Stimulated activated CD4-positive, alpha-beta T cell treated with anti-CD3 and anti-CD28 coated beads, Interleukin-12 subunit alpha, Interleukin-12 subunit beta, amount 100 ng/mL, for 48 hours (primary cell): ENCODE results near the gene FBXO34.
A peak's percentile ranks its signal among the peaks of the same experiment; 100 is the strongest.
"Not testable (repeated sequence)": the region's sequence is repeated elsewhere in the genome, so short reads cannot be mapped to it uniquely, and the experiment has no call there.

ENCODE experiments used
- DNase-seq, 3 donors: peaks; one replicate each; pipeline ENCODE4 v3.0.0-alpha.2; 2020; ENCODE audit warnings: low read depth in 2 of 3, low spot score in 1 of 3

FBXO34 gene

GRCh38 chr14:55344582-55345163, 73.5 kb downstream of the FBXO34 start:
- DNase-seq: not testable (repeated sequence)

- DNase-seq: no peak
Measured at GRCh38 chr14:55347040-55347439, 75.8 kb downstream of the FBXO34 start.

GRCh38 chr14:55347748-55348147, 76.5 kb downstream of the FBXO34 start:
- DNase-seq: no peak

- DNase-seq: no peak
Measured at GRCh38 chr14:55348766-55349453, 77.7 kb downstream of the FBXO34 start.

- no peak for DNase-seq
Measured at GRCh38 chr14:55349565-55349964, 78.3 kb downstream of the FBXO34 start.

GRCh38 chr14:55350461-55350860, 79.2 kb downstream of the FBXO34 start:
- DNase-seq: no peak

- no peak for DNase-seq
Measured at GRCh38 chr14:55351111-55351510, 79.9 kb downstream of the FBXO34 start.

- DNase-seq: no peak
Measured at GRCh38 chr14:55352201-55352600, 81.0 kb downstream of the FBXO34 start.

GRCh38 chr14:55353686-55354467, 82.7 kb downstream of the FBXO34 start:
- no peak for DNase-seq

- DNase-seq: peak in 1 of 3 donors; percentile 21
Measured at GRCh38 chr14:55354500-55354899, 83.3 kb downstream of the FBXO34 start.

GRCh38 chr14:55355922-55356321, 84.7 kb downstream of the FBXO34 start:
- no peak for DNase-seq

- no peak for DNase-seq
Measured at GRCh38 chr14:55356913-55357312, 85.7 kb downstream of the FBXO34 start.

GRCh38 chr14:55359307-55359706, 88.1 kb downstream of the FBXO34 start:
- no peak for DNase-seq

GRCh38 chr14:55361190-55361589, 90.0 kb downstream of the FBXO34 start:
- DNase-seq: no peak

GRCh38 chr14:55366271-55366670, 95.0 kb downstream of the FBXO34 start:
- DNase-seq: no peak

GRCh38 chr14:55370883-55371455, 99.7 kb downstream of the FBXO34 start:
- no peak for DNase-seq

GRCh38 chr14:55372423-55372822, 101.2 kb downstream of the FBXO34 start:
- no peak for DNase-seq

GRCh38 chr14:55372825-55373224, 101.6 kb downstream of the FBXO34 start:
- no peak for DNase-seq

- peak in 1 of 3 donors; percentile 51 for DNase-seq
Measured at GRCh38 chr14:55373784-55374705, 102.8 kb downstream of the FBXO34 start.

GRCh38 chr14:55374771-55375170, 103.5 kb downstream of the FBXO34 start:
- no peak for DNase-seq

- no peak for DNase-seq
Measured at GRCh38 chr14:55377236-55377635, 106.0 kb downstream of the FBXO34 start.
